Muscle layer of duodenum (tissue), 2 donors: Measurements from ENCODE around the gene DHRS12.
A peak's percentile ranks its signal among the peaks of the same experiment; 100 is the strongest.

Source experiments
- H3K27ac ChIP-seq: one replicate; pipeline ENCODE4 v1.7.0; 2013; ENCODE audit warnings: mild to moderate bottlenecking, low read length
- H3K27me3 ChIP-seq: one replicate; pipeline ENCODE4 v1.7.0; 2013; ENCODE audit warnings: low read depth, mild to moderate bottlenecking, control low read depth, low read length
- H3K36me3 ChIP-seq, 2 donors: one replicate each; pipeline ENCODE4 v1.7.0; 2013; ENCODE audit warnings: low read length in 2 of 2, control low read depth in 1 of 2, mild to moderate bottlenecking in 1 of 2; ENCODE audit not compliant: insufficient read depth in 2 of 2, control insufficient read depth in 1 of 2
- H3K4me1 ChIP-seq, 2 donors: one replicate each; pipeline ENCODE4 v1.7.0; 2013; ENCODE audit warnings: low read length in 2 of 2, mild to moderate bottlenecking in 2 of 2, control low read depth in 1 of 2, moderate library complexity in 1 of 2; ENCODE audit not compliant: insufficient read depth in 2 of 2, control insufficient read depth in 1 of 2
- H3K4me3 ChIP-seq, 2 donors: one replicate each; pipeline ENCODE4 v1.7.0; 2013; ENCODE audit warnings: low read length in 2 of 2, low read depth in 1 of 2, mild to moderate bottlenecking in 1 of 2
- H3K9me3 ChIP-seq, 2 donors: one replicate each; pipeline ENCODE4 v1.7.0; 2013; ENCODE audit warnings: low read length in 2 of 2, control low read depth in 1 of 2, mild to moderate bottlenecking in 1 of 2; ENCODE audit not compliant: control insufficient read depth in 1 of 2
- donor health status: healthy.

The DHRS12 gene, protein sequence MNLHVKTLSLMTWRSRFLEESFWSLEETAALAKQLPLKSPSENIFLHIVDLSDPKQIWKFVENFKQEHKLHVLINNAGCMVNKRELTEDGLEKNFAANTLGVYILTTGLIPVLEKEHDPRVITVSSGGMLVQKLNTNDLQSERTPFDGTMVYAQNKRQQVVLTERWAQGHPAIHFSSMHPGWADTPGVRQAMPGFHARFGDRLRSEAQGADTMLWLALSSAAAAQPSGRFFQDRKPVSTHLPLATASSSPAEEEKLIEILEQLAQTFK

DNA sequence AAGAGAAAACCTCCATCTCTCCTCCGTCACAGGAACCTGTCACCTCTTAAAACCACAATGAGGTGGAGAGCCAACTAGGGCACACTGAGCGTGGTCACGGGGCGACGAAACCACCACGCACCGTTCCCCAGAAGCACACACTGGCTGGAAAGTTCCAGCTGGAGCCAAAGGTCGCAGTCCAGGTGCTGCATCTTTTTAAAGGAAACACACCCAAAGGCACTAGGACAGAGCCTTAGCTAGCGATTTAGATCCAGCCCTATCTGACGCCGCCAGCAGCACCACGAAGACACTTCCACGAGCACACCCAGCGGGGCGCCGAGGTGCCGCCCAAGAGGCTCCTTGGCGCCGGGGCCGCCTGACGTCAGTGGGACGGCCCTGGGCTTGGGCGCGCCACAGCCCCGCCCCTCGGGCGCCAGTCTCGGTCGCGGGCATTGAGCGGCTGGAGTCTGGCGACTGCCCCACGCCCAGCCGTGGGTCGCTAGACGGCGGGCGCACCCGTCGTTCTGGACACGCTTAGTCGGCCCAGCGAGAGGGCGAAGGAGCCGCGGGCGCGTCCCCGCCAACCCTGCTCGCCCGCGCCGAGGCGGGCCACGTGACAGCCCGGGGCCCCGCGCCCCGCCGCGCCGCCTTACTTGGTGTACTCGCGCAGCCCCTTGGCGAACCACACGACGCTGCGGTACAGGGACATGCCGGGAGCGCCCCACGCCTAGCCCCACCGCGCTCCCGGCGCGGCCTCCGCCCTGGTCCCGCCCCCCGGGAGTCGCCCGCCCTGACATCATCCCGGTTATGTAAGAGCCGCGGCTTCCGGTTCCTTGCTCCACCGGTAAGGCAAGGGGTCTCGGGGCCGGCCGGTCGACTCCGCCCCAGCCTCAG lies at the start of gene DHRS12:
Gene DHRS12, minus strand, starts transcription at position 742 of the 873 bp plus-strand sequence. CDS start 4,504 bp downstream, outside the sequence.
- no peaks in the 10 kb centered on the region for H3K9me3 ChIP-seq
- peak within 1 kb of the TSS; percentile 90 for H3K27ac ChIP-seq
- no peaks in the 10 kb centered on the region for H3K27me3 ChIP-seq
- peaks cover 11 to 21% of the 10 kb centered on the region in 2 donors for H3K4me1 ChIP-seq
- H3K36me3 ChIP-seq, result no peaks in the 10 kb centered on the region
- peak within 1 kb of the TSS; percentile 69 to 78 for H3K4me3 ChIP-seq

DNA sequence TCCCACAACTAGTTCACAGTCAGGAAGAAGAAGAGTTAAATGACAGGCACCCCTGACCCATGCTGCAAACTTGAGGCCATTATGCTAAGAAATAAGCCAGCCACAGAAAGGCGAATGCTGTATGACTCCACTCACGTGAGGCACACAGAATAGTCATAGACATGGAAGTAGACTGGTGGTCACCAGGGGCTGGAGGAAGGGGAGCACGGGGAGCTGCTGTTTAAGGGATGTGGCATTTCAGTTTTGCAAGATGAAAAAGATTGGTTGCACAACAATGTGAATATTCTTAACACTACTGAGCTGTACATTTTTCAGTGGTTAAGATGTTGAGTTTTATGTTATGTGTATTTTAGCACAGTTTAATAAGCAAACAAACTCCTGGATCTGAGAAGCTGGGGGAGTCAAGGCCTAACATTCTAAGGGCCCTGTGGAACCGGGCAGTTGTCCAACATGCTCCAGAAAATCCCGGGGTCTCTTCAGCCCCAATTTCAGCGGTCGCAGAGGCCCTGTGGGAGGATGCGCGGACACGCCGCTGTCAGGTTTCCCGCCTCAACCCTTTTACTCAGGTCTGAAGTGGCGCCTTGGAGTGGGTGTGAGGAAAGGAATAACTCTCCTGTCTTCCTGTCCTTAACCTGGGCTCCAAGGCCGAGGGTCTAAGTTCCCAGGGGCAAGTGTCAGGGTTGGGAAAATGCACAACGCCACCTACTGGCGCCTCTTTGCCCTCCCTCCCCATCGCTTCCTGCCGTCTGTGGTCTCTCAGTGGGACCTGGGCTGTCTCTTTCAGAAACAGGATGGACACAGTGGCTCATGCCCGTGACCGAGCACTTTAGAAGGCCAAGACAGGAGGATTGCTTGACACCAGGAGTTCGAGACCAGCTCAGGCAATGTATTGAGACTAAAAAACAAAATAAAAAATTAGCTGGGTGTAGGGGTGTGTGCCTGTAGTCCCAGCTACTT lies 45.5 kb upstream of the DHRS12 start:
- Histone ChIP-seq H3K27ac (no peak overlapping the region), H3K4me3 (no peak overlapping the region), H3K36me3 (no peaks in the 10 kb centered on the region), H3K27me3 (no peaks in the 10 kb centered on the region), H3K9me3 (no peaks in the 10 kb centered on the region), H3K4me1 (peaks cover 0 to 4% of the 10 kb centered on the region in 2 donors)

DNA sequence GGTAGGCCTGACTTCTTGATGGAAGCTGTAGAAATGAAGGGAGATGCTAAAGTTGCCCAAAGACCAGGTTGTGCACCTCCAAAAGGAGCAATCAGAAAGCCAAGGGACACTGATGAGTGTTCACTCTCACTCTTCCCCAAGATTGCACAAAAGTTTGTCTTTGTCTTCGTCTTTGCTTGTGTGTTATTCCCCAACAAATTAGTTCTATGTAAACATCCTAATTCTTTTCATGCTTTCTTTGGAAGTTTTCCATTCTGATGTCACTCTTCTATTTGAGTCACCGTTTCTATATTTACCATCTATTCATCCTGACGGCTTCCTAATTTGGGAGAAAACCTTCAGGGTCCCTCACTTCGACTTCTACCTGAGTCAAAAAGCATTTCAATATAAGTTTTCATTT lies 44.7 kb upstream of the DHRS12 start:
- Histone ChIP-seq H3K4me1 (peaks cover 0 to 4% of the 10 kb centered on the region in 2 donors), H3K27ac (no peak overlapping the region), H3K4me3 (no peak overlapping the region), H3K36me3 (no peaks in the 10 kb centered on the region), H3K9me3 (no peaks in the 10 kb centered on the region), H3K27me3 (no peaks in the 10 kb centered on the region)

DNA sequence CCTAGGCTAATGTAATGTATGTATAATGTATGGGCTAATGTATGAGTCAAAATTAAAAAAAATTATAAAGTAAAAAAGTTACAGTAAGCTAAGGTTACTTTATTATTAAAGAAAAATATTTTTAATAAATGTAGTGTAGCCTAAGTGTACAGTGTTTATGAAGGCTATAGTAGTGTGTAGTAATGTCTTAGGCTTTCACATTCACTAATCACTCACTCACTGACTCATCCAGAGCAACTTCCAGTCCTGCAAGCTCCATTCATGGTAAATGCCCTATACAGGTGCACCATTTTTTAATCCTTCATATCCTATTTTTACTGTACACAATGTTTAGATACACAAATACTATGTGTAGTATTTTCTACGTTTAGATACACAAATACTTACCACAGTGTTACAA lies 42.8 kb upstream of the DHRS12 start:
- H3K4me1 ChIP-seq, result peaks cover 0 to 4% of the 10 kb centered on the region in 2 donors
- no peaks in the 10 kb centered on the region for H3K9me3 ChIP-seq
- no peaks in the 10 kb centered on the region for H3K36me3 ChIP-seq
- no peaks in the 10 kb centered on the region for H3K27me3 ChIP-seq
- H3K27ac ChIP-seq, result no peak overlapping the region
- H3K4me3 ChIP-seq, result no peak overlapping the region

DNA sequence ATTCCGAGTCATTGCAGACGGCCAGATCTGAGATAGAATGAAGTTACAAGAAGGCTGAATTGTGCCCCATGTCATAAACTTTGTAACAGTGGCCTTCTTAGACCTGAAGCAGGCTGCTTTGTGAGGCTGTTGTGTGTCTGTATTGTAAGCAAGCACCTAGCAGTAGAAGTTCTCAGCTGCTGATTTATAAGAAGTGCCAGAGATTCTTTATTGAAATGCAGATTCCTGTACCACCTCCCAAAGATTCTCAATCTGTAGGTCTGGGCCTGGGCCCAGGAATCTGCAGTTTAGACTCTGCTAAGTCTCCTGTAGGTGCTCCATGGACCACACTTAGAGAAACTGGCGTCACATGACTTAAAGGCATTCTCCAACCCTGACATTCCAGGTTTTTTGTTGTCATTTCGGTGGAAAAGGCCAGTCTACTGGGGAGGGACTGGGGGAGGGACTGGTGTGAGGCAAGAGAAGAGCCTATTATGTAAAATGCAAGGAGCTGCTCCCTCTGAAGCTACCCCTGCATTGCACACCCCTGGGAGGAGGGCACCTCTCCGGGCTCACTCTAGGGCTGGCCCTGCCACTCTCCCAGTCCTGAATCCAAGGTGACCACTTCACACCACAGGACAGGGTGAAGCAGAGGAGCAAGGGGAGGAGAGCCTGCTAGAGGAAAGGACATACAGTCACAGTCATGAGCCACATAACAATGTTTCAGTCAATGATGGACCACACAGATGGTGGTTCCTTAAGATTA lies 41.8 kb upstream of the DHRS12 start:
- H3K4me3 ChIP-seq, result peak overlapping the region in 1 of 2 donors; percentile 42
- no peak overlapping the region for H3K27ac ChIP-seq
- no peaks in the 10 kb centered on the region for H3K9me3 ChIP-seq
- H3K27me3 ChIP-seq, result no peaks in the 10 kb centered on the region
- H3K36me3 ChIP-seq, result no peaks in the 10 kb centered on the region
- peaks cover 0 to 4% of the 10 kb centered on the region in 2 donors for H3K4me1 ChIP-seq

DNA sequence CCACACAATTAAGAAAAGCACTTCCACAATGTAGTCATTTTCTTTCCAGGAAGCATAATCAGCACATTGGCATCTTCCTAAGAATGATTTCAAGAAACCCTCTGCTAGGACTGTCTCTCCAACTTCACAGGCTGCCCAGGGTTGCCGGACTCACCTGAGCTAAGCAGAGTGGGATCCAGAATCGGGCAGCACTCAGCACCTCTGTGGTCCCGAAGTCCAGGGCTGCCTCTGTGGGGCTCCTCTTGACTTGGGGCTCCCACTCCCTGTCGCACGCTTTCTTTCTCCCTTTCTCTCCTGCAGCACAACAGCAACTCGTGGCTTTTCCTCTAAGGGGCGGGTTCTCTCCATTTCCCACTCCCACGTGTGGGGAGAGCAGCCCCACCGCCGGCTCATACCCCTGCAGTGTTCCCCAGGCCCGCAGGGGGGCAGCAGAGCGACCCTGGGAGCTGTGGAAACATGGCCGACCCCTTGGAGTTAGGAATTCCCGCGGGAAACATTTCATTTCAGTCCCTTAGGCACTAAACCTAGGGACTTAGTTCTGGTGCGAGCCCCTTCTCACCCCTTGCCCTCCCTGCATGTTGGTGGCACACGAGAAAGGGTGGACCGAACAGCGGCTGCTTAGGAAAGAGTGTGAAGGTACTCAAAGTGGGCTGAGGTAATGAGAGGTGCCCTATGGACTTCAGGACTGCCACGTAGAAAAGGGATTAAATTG lies 41.1 kb upstream of the DHRS12 start, which contains the start of gene TMEM272:
Gene TMEM272, minus strand, starts transcription at position 316 of the 712 bp plus-strand sequence. CDS start 6,647 bp downstream, outside the sequence.
- H3K27ac ChIP-seq, result no peak within 1 kb of the TSS
- peak within 1 kb of the TSS in 1 of 2 donors; percentile 42 for H3K4me3 ChIP-seq
- no peaks in the 10 kb centered on the region for H3K36me3 ChIP-seq

DNA sequence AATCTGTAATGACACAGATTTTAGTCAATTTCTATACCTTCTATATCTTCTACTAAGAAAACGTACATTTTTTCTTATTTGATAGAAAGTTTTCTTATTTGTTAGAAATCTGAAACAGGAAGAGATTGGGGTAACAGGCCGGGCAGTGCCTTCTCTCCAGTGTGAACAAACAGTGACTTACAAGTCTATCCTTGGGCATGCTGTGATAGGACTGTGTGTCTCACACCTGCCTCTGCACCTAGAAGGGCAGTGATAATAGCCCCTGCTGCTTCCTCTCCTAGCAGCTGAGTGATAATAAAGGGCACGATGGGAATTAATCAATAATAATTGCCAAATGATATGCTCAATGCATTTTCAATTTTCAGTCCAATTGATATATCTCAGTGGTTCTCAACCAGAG lies 39.6 kb upstream of the DHRS12 start:
- H3K27ac ChIP-seq, result no peak overlapping the region
- no peaks in the 10 kb centered on the region for H3K27me3 ChIP-seq
- H3K9me3 ChIP-seq, result no peaks in the 10 kb centered on the region
- peaks cover 0 to 4% of the 10 kb centered on the region in 2 donors for H3K4me1 ChIP-seq
- no peaks in the 10 kb centered on the region for H3K36me3 ChIP-seq
- H3K4me3 ChIP-seq, result no peak overlapping the region

More for the DNA sequence above, 41.1 kb upstream of the DHRS12 start, which contains the start of gene TMEM272:
- Histone ChIP-seq H3K27me3 (no peaks in the 10 kb centered on the region), H3K4me1 (peaks cover 0 to 4% of the 10 kb centered on the region in 2 donors), H3K9me3 (no peaks in the 10 kb centered on the region)

DNA sequence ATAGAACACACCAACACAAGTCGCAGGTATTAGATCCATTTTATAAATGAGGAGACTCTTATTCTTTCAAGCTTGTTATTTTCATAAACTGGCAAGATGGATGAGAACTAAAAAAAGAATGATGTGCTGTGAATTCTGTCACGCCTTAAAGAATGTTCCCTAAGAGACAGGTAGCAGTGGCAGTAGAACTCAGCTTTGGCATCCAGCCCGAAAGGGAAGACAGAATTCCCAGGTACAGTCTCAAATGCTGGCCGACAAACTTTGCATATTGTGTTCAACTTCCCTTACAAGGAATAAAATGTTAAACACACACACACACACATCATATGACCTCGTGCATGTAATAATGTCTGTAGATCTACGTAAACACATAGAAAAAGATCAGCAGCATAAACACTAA lies 37.8 kb upstream of the DHRS12 start:
- H3K4me1 ChIP-seq, result peaks cover 0 to 4% of the 10 kb centered on the region in 2 donors
- no peak overlapping the region for H3K4me3 ChIP-seq
- no peaks in the 10 kb centered on the region for H3K9me3 ChIP-seq
- no peaks in the 10 kb centered on the region for H3K27me3 ChIP-seq
- H3K27ac ChIP-seq, result no peak overlapping the region
- no peaks in the 10 kb centered on the region for H3K36me3 ChIP-seq

DNA sequence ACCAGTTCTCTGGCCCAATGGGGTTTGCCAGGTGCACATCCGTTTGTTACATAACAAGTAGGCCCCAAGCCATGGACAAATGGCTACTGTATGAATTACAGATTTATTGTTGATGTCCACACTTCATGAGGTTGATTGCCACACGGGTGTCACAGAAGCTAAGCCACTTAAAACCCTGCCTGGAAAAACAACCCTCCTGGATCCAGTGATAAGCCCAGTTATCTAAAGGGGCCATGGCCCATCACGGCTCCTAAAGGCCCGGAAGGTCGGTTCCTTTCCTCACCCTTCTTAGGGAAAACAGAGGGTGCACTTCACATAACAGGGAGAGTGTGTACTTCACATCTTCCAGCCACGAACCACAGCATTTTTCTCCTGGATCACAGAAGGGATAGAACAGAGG lies 37.0 kb upstream of the DHRS12 start:
- Histone ChIP-seq H3K4me1 (peaks cover 0 to 4% of the 10 kb centered on the region in 2 donors), H3K36me3 (no peaks in the 10 kb centered on the region), H3K27me3 (no peaks in the 10 kb centered on the region), H3K27ac (no peak overlapping the region), H3K4me3 (no peak overlapping the region), H3K9me3 (no peaks in the 10 kb centered on the region)
